ENCODE measurements around the gene ZNF552. TPM values are rescaled to one million over a fixed set of nuclear protein-coding genes. Genes with fewer than 3 reads are reported as not detected.

The ZNF552 gene
- 20.0 TPM for total RNA-seq

DNA sequence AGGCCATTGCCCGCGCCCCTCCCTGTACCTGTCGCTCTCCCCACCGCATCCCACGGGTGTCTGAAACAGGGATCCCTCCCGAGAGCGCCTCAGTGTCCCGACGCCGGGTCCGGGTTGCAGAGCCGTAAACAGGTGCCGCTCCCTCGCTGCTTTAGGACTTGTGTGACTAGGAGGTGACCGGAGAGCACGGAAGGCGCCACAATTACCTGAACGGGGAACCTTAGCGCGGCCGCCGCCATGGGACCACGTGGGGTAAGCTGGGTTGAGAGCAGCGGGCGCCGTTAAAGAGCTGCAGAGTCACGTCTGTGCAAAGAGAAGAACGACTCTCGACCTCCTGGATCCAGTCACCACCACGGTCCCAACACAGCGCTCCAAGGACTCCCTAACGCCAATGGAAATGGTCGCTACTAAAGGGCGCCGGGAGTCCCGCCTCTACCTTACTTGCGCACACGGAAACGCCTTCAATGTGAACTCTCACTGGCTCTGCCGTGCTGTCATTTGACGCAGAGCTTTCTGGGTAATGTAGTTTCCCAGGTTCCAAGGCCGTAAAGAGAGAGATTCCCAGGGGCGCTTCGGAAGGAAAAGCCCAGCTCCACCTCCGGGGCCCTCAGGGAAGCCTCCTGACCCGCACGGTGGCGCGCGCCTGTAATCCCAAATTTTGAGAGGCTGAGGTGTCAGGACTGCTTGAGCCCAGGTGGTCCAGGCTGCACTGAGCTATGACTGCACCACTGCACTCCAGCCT, at the start of gene ZNF552:
Gene ZNF552 (minus strand): TSS at position 409 of the 742 bp plus-strand sequence. CDS start 170 bp downstream, at position 239.

DNA sequence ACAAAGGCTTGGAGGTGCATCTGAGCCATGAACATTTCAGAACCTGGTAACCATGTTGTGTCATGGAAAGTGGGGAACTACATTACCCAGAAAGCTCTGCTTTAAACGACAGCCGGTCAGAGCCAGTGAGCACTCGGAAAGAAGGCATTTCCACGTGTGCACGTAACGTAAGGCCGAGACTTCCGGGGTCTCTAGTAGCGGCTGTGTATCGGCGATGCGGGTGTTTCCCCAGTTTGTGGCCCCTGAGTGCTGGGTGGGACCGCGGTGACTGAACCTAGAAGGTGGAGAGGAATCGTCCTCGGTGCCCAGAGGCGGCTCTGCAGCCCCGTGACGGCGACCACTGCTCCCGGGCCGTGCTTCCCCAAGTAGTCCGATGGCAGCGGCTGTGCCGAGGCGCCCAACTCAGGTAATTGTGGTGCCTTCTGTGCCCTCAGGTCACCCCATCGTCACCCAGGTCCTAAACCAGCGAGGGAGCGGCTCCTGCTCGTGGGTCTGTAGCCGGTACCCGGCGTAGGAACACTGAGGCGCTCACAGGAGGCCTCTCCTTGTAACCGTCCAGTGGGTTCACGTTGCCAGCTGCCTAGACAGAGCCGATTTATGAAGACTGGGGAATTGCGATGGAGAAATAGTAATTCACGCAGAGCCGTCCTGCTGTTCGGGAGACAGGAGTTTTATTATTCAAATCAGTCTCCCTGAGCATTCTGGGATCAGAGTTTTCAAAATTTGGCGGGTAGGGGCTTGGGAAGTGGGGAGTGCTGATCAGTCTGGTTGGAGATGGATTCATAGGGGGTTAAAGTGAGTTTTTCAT, 35.2 kb upstream of the ZNF552 start, which contains the start of gene ZNF587:
Gene ZNF587 (plus strand): TSS at position 194 of the 808 bp plus-strand sequence. CDS start 180 bp downstream, at position 374.

DNA sequence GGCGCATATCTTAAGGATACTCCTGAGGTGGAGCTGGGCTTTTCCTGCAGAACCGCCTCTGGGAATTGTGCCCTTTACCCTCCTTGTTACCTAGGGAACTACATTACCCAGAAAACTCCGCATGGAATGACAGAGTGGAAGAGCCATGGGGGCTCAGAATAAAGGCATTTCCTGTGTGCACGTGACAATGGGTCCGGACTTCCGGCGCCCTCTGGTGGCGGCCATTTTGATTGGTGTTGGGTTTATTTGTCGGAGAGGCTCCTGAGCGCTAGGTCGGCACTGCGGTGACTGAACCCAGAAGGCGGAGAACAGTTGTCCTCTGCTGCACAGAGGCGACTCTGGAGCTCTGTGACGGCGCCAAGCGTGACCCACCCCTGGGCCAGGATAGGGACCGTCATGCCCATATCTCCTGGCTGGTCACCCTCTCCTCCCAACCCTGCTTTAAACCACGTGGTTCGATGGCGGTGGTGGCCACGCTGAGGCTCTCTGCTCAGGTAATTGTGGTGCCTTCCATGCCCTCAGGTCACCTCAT, 15.4 kb upstream of the ZNF552 start, which contains the start of gene ZNF587B:
Gene ZNF587B (plus strand): TSS at position 229 of the 532 bp plus-strand sequence. CDS start 230 bp downstream, at position 459.

DNA sequence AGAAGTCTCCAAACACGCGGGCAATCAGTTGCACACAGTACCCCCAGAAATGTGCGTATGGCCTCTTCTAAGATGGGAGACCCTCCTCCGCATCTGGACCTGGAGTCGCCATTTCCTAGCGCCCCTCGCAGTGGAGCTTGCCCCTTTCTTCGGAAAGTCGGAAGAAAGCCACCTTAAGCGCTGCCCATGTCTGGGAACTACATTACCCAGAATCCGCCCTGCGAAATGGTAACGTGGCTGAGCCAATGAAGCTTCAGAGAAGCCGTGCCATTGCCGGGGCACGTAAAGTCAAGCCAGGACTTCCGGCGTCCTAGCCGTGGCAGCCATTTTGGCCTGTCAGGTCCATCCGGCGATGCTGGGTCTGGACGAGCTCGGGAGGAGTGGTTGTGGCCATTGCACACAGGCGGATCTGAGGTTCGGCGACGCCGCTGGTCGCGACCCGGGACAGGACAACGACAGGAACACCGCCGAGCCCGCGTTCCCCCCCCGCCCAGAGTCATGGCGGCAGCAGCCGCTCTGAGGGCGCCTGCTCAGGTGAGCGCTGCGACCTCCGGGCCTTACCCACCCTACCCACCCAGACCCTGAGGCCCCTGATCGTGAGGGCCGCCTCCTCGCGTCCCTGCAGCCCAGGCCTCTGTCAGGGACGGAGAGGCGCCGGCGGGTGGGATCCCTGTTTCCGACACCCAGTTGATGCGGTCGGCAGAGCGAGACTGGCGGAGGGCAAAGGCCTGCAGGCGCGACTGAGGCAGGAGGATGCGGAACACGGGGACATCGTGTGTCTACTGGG, 45.2 kb downstream of the ZNF552 start, which contains the start of gene ZNF586:
Gene ZNF586 (plus strand): TSS at position 332 of the 787 bp plus-strand sequence. CDS start 167 bp downstream, at position 499.

Other genes starting within 250 kb of the ZNF552 start
- gene ZNF416, start 236.0 kb downstream of the ZNF552 start, total RNA-seq = 6.8 TPM
- 18.9 TPM for gene ZIK1, start 230.8 kb downstream of the ZNF552 start, total RNA-seq
- gene ZNF530, start 215.0 kb downstream of the ZNF552 start, total RNA-seq = 6.2 TPM
- gene ZNF134, start 200.7 kb downstream of the ZNF552 start, total RNA-seq = 30.1 TPM
- gene ZNF211, start 181.7 kb downstream of the ZNF552 start, total RNA-seq = 25.0 TPM
- gene ZSCAN4, start 146.0 kb downstream of the ZNF552 start, total RNA-seq = not detected
- 17.5 TPM for gene ZNF551, start 132.9 kb downstream of the ZNF552 start, total RNA-seq
- 24.1 TPM for gene ZNF154, start 105.7 kb downstream of the ZNF552 start, total RNA-seq
- gene ZNF671, start 87.3 kb downstream of the ZNF552 start, total RNA-seq = 13.9 TPM
- gene ZNF776, start 68.1 kb downstream of the ZNF552 start, total RNA-seq = 47.7 TPM
- gene ZNF586, start 45.2 kb downstream of the ZNF552 start, total RNA-seq = 33.7 TPM
- gene ZNF587B, start 15.4 kb upstream of the ZNF552 start, total RNA-seq = 18.5 TPM
- 54.7 TPM for gene ZNF587, start 34.9 kb upstream of the ZNF552 start, total RNA-seq
- 29.7 TPM for gene ZNF814, start 74.1 kb upstream of the ZNF552 start, total RNA-seq
- gene ZNF417, start 101.7 kb upstream of the ZNF552 start, total RNA-seq = 34.0 TPM
- gene ZNF418, start 120.5 kb upstream of the ZNF552 start, total RNA-seq = 12.8 TPM
- gene ZNF256, start 132.8 kb upstream of the ZNF552 start, total RNA-seq = 10.9 TPM
- 0.53 TPM for gene C19orf18, start 159.6 kb upstream of the ZNF552 start, total RNA-seq
- gene ZNF606, start 187.9 kb upstream of the ZNF552 start, total RNA-seq = 47.6 TPM
- 1.6 TPM for gene ZSCAN1, start 219.1 kb upstream of the ZNF552 start, total RNA-seq
- gene ZNF135, start 244.4 kb upstream of the ZNF552 start, total RNA-seq = 18.4 TPM